HTERT RPE-1 (cell line): ENCODE measurements around the gene CTXND1.
"Not testable (repeated sequence)": the region's sequence is repeated elsewhere in the genome, so short reads cannot be mapped to it uniquely, and the experiment has no call there.

Experiments used
- in situ Hi-C: fragments of 300-500 bp; cut with MboI; formaldehyde crosslinking; loops from 4 replicates; pipeline ENCODE4 v1.14.3; 2020; ENCODE audit warnings: low sequenced_read_pairs

Gene CTXND1

GRCh38 chr15:80252121-80252518 lies at the start of gene CTXND1:
TSS of gene CTXND1 (minus strand) at chr15:80252213. CDS start at chr15:80201949, 50,264 bp downstream.
- in situ Hi-C loops: no loop called here

GRCh38 chr15:80301472-80301871 lies 49.5 kb upstream of the CTXND1 start:
- in situ Hi-C loops: no loop called here

- in situ Hi-C loops: not testable (repeated sequence)
Observed at GRCh38 chr15:80295777-80296176, 43.8 kb upstream of the CTXND1 start.

- in situ Hi-C loops: no loop called here
Observed at GRCh38 chr15:80292079-80292478, 40.1 kb upstream of the CTXND1 start.

- in situ Hi-C loops: not testable (repeated sequence)
Observed at GRCh38 chr15:80290891-80291290, 38.9 kb upstream of the CTXND1 start.

GRCh38 chr15:80289528-80290495 lies 37.8 kb upstream of the CTXND1 start:
- in situ Hi-C loops: no loop called here

GRCh38 chr15:80288131-80288530 lies 36.1 kb upstream of the CTXND1 start:
- in situ Hi-C loops: no loop called here

- in situ Hi-C loops: no loop called here
Observed at GRCh38 chr15:80286055-80286454, 34.0 kb upstream of the CTXND1 start.

GRCh38 chr15:80285379-80285778 lies 33.4 kb upstream of the CTXND1 start:
- in situ Hi-C loops: no loop called here

- in situ Hi-C loops: no loop called here
Observed at GRCh38 chr15:80283531-80283930, 31.5 kb upstream of the CTXND1 start.

GRCh38 chr15:80277147-80277546 lies 25.1 kb upstream of the CTXND1 start:
- in situ Hi-C loops: no loop called here

- in situ Hi-C loops: no loop called here
Observed at GRCh38 chr15:80275961-80276360, 23.9 kb upstream of the CTXND1 start.

- in situ Hi-C loops: no loop called here
Observed at GRCh38 chr15:80274996-80275395, 23.0 kb upstream of the CTXND1 start.

- in situ Hi-C loops: no loop called here
Observed at GRCh38 chr15:80274554-80274953, 22.5 kb upstream of the CTXND1 start.

GRCh38 chr15:80272987-80273386 lies 21.0 kb upstream of the CTXND1 start:
- in situ Hi-C loops: no loop called here

- in situ Hi-C loops: no loop called here
Observed at GRCh38 chr15:80270472-80270871, 18.5 kb upstream of the CTXND1 start.

- in situ Hi-C loops: no loop called here
Observed at GRCh38 chr15:80268101-80268500, 16.1 kb upstream of the CTXND1 start.

- in situ Hi-C loops: no loop called here
Observed at GRCh38 chr15:80267658-80268057, 15.6 kb upstream of the CTXND1 start.

- in situ Hi-C loops: no loop called here
Observed at GRCh38 chr15:80266745-80267144, 14.7 kb upstream of the CTXND1 start.

- in situ Hi-C loops: no loop called here
Observed at GRCh38 chr15:80266113-80266512, 14.1 kb upstream of the CTXND1 start.

- in situ Hi-C loops: no loop called here
Observed at GRCh38 chr15:80265021-80265420, 13.0 kb upstream of the CTXND1 start.

GRCh38 chr15:80264031-80264430 lies 12.0 kb upstream of the CTXND1 start:
- in situ Hi-C loops: no loop called here

- in situ Hi-C loops: no loop called here
Observed at GRCh38 chr15:80260551-80260950, 8.5 kb upstream of the CTXND1 start.
